H1 (cell line): ENCODE results near the gene SERPINH1. TPM values are rescaled to one million over a fixed set of nuclear protein-coding genes. Genes with fewer than 3 reads are reported as not detected.
"Not testable (repeated sequence)": the region's sequence is repeated elsewhere in the genome, so short reads cannot be mapped to it uniquely, and the experiment has no call there.

Experiments
- CTCF ChIA-PET: fragments of 300-600 bp; sonication (Branson Sonifier 250); formaldehyde crosslinking; loops from one replicate; lab custom pipeline; 2021; ENCODE audit not compliant: partially characterized antibody; lab: Charles Lee
- POLR2A ChIA-PET: fragments of 300-600 bp; sonication (Branson Sonifier 250); formaldehyde crosslinking; loops from one replicate; lab custom pipeline; 2021; ENCODE audit warnings: inconsistent platforms; ENCODE audit not compliant: partially characterized antibody; lab: Charles Lee
- DNase-seq, 2 experiments: peaks; one replicate each; pipeline versions ENCODE4 v3.0.0 to v3.0.0-alpha.2; 2010 to 2022; ENCODE audit warnings: low spot score in 2 of 2, low read depth in 1 of 2, mixed read lengths in 1 of 2
- FAIRE-seq: peaks from 2 replicates; lab custom pipeline; 2011; peaks lifted over from hg19 to GRCh38; lab: Jason Lieb, UNC
- H2AFZ ChIP-seq: 2 replicates; pipeline ENCODE4 v1.8.1; 2012; ENCODE audit warnings: low read length, inconsistent platforms
- H2AK5ac ChIP-seq: 2 replicates; pipeline ENCODE4 v1.6.1; 2013; ENCODE audit warnings: low read depth, low read length
- H2BK120ac ChIP-seq: replicated peaks from 2 replicates; pipeline ENCODE3; 2013; ENCODE audit warnings: low read depth, low read length, inconsistent platforms
- H2BK12ac ChIP-seq: 2 replicates; pipeline ENCODE4 v1.6.1; 2013; ENCODE audit warnings: low read depth, low read length
- H2BK15ac ChIP-seq: 2 replicates; pipeline ENCODE4 v1.6.1; 2013; ENCODE audit warnings: low read length
- H2BK20ac ChIP-seq: 2 replicates; pipeline ENCODE4 v1.6.1; 2013; ENCODE audit warnings: low read length
- H2BK5ac ChIP-seq: 2 replicates; pipeline ENCODE4 v1.6.1; 2013; ENCODE audit warnings: low read depth, low read length
- H3K14ac ChIP-seq: 2 replicates; pipeline ENCODE4 v1.6.1; 2013; ENCODE audit warnings: inconsistent platforms; ENCODE audit not compliant: insufficient read length
- H3K18ac ChIP-seq: 2 replicates; pipeline ENCODE4 v1.6.1; 2013; ENCODE audit warnings: low read length; ENCODE audit errors: extremely low read depth
- H3K23ac ChIP-seq: 2 replicates; pipeline ENCODE4 v1.6.1; 2013; ENCODE audit warnings: inconsistent platforms; ENCODE audit not compliant: insufficient read length
- H3K23me2 ChIP-seq: 2 replicates; pipeline ENCODE4 v1.6.1; 2013; ENCODE audit warnings: low read depth, low read length
- H3K27ac ChIP-seq: 2 replicates; pipeline ENCODE4 v1.6.1; 2011; ENCODE audit warnings: low read depth, low read length, inconsistent platforms
- H3K27me3 ChIP-seq, 4 experiments: replicated peaks in 1 of 4; 1 replicate in 1 of 4; 2 replicates in 3 of 4; pipeline versions ENCODE4 v1.6.1 to v1.8.1; 2011 to 2013; ENCODE audit warnings: low read length in 3 of 4, mild to moderate bottlenecking in 3 of 4, inconsistent platforms in 2 of 4, mixed read lengths in 2 of 4, moderate library complexity in 1 of 4; ENCODE audit not compliant: control insufficient read depth in 3 of 4, insufficient read depth in 3 of 4; ENCODE audit errors: extremely low read depth in 1 of 4
- H3K36me3 ChIP-seq, 4 experiments: 2 replicates each; pipeline versions ENCODE4 v1.6.1 to v1.8.1; 2011 to 2013; ENCODE audit warnings: mild to moderate bottlenecking in 4 of 4, low read length in 3 of 4, moderate library complexity in 2 of 4, control low read depth in 1 of 4, inconsistent platforms in 1 of 4; ENCODE audit not compliant: insufficient read depth in 4 of 4, control insufficient read depth in 2 of 4
- H3K4ac ChIP-seq: replicated peaks from 2 replicates; pipeline ENCODE3; 2013; ENCODE audit warnings: low read length, low read depth, mixed read lengths, inconsistent platforms; ENCODE audit not compliant: insufficient read length
- H3K4me1 ChIP-seq, 4 experiments: replicated peaks in 1 of 4; 1 replicate in 1 of 4; 2 replicates in 3 of 4; pipeline versions ENCODE4 v1.6.1 to v1.8.1; 2011 to 2013; ENCODE audit warnings: low read length in 3 of 4, inconsistent platforms in 2 of 4, mixed read lengths in 1 of 4; ENCODE audit not compliant: insufficient read depth in 4 of 4, control insufficient read depth in 3 of 4
- H3K4me2 ChIP-seq, 2 experiments: 2 replicates each; pipeline versions ENCODE4 v1.6.1 to v1.8.1; 2011 to 2013; ENCODE audit warnings: low read depth in 2 of 2, low read length in 2 of 2, control low read depth in 1 of 2, inconsistent platforms in 1 of 2, mild to moderate bottlenecking in 1 of 2; ENCODE audit not compliant: insufficient read depth in 1 of 2
- H3K4me3 ChIP-seq, 4 experiments: fragments of 200-600, 300-600 bp in 1 of 4; sonication (generic), shearing (Covaris generic), sonication (Bioruptor Twin) in 1 of 4; 2 replicates each; pipeline versions ENCODE4 v1.5.1 to v1.8.1; 2011 to 2016; ENCODE audit warnings: low read length in 4 of 4, low read depth in 3 of 4, control low read depth in 2 of 4, inconsistent platforms in 2 of 4, mild to moderate bottlenecking in 2 of 4, mixed read lengths in 1 of 4, moderate library complexity in 1 of 4; ENCODE audit not compliant: insufficient read depth in 2 of 4; ENCODE audit errors: extremely low read depth in 1 of 4
- H3K56ac ChIP-seq: replicated peaks from 2 replicates; pipeline ENCODE3; 2013; ENCODE audit warnings: low read depth, mild to moderate bottlenecking, mixed read lengths, low read length, inconsistent platforms; ENCODE audit not compliant: insufficient read length
- H3K79me1 ChIP-seq: 2 replicates; pipeline ENCODE4 v1.6.1; 2013; ENCODE audit warnings: low read depth, low read length, control low read depth
- H3K79me2 ChIP-seq, 2 experiments: 2 replicates each; pipeline versions ENCODE4 v1.6.1 to v1.8.1; 2012 to 2013; ENCODE audit warnings: low read length in 2 of 2, mild to moderate bottlenecking in 2 of 2, inconsistent platforms in 1 of 2; ENCODE audit not compliant: insufficient read depth in 2 of 2, control insufficient read depth in 1 of 2
- H3K9ac ChIP-seq, 4 experiments: replicated peaks in 1 of 4; 1 replicate in 1 of 4; 2 replicates in 3 of 4; pipeline versions ENCODE4 v1.6.1 to v1.8.1; 2011 to 2013; ENCODE audit warnings: low read depth in 3 of 4, low read length in 3 of 4, control low read depth in 2 of 4, mild to moderate bottlenecking in 2 of 4, moderate library complexity in 2 of 4, inconsistent platforms in 1 of 4; ENCODE audit errors: extremely low read depth in 1 of 4
- H3K9me3 ChIP-seq, 2 experiments: 2 replicates each; pipeline versions ENCODE4 v1.6.1 to v1.8.1; 2012 to 2013; ENCODE audit warnings: mild to moderate bottlenecking in 2 of 2, moderate library complexity in 2 of 2, control low read depth in 1 of 2, inconsistent platforms in 1 of 2, low read depth in 1 of 2, low read length in 1 of 2, mixed read lengths in 1 of 2; ENCODE audit not compliant: insufficient read depth in 2 of 2
- H4K20me1 ChIP-seq, 2 experiments: replicated peaks in 1 of 2; 2 replicates each; pipeline versions ENCODE3 to v1.8.1; 2011 to 2013; ENCODE audit warnings: inconsistent platforms in 2 of 2, low read length in 2 of 2, mild to moderate bottlenecking in 1 of 2; ENCODE audit not compliant: insufficient read depth in 2 of 2, control insufficient read depth in 1 of 2
- H4K5ac ChIP-seq: 2 replicates; pipeline ENCODE4 v1.6.1; 2013; ENCODE audit warnings: low read length, low read depth, mixed read lengths, inconsistent platforms; ENCODE audit not compliant: insufficient read length
- H4K8ac ChIP-seq: 2 replicates; pipeline ENCODE4 v1.8.0; 2013; ENCODE audit warnings: mild to moderate bottlenecking, moderate library complexity, low read length, inconsistent platforms; ENCODE audit not compliant: insufficient read depth; ENCODE audit errors: extremely low read depth
- H4K91ac ChIP-seq: replicated peaks from 2 replicates; pipeline ENCODE3; 2013; ENCODE audit warnings: low read length, mixed read lengths, inconsistent platforms; ENCODE audit not compliant: insufficient read length
- WGBS, 2 experiments: shearing (Covaris generic) in 1 of 2; methylation state at CpG; one replicate each; pipeline versions ENCODE4 v1.1.6 to v1.1.7; 2013 to 2015; ENCODE audit warnings: low lambda C conversion rate in 2 of 2, mixed read lengths in 2 of 2, inconsistent platforms in 1 of 2, low coverage in 1 of 2, missing lambda C conversion rate in 1 of 2; ENCODE audit not compliant: insufficient replicate concordance in 2 of 2, insufficient coverage in 1 of 2, insufficient read length in 1 of 2; ENCODE audit errors: extremely low coverage in 1 of 2, missing lambda C conversion rate in 1 of 2; 5-methylcytosine and 5-hydroxymethylcytosine counted together
- polyA plus RNA-seq, 7 experiments: library from polyadenylated mRNA; depleted of rRNA in 3 of 7; stranded (reverse) in 5 of 7; unstranded in 2 of 7; fragments of >200 nt in 5 of 7; fragments of 200-250 nt in 2 of 7; gene quantifications; 1 replicate in 5 of 7; 2 replicates in 1 of 7; 4 replicates in 1 of 7; pipeline versions ENCODE4 v1.2.1 to v1.2.3, GENCODE V29; 2011 to 2013; ENCODE audit warnings: missing spikeins in 2 of 7, mixed read lengths in 2 of 7
- total RNA-seq: library from RNA; stranded (reverse); fragmentation: NEBNext Ultra II Directional; extraction: Animal tissue kit (Norgen Biotek cat#: 25700); gene quantifications from 2 replicates; pipeline ENCODE4 v1.2.1, GENCODE V29; 2021

The SERPINH1 gene
- total and polyA plus RNA-seq, 2 of the 8 experiments (the other 6 are each of a cell fraction or from before 2014, with no cell fraction given): 420 to 621 TPM

GRCh38 chr11:75584659-75585292, 22.7 kb downstream of the SERPINH1 start:
- FAIRE-seq, H2AFZ ChIP-seq, H3K14ac ChIP-seq, DNase-seq, H2BK20ac ChIP-seq, H4K8ac ChIP-seq, H2BK120ac ChIP-seq, H3K79me2 ChIP-seq, H4K20me1 ChIP-seq, H2AK5ac ChIP-seq, H3K4ac ChIP-seq, H4K5ac ChIP-seq, H3K9me3 ChIP-seq, H3K27me3 ChIP-seq, H3K23me2 ChIP-seq, H3K4me3 ChIP-seq, H4K91ac ChIP-seq, H3K56ac ChIP-seq, H2BK5ac ChIP-seq, H3K36me3 ChIP-seq, H3K27ac ChIP-seq, H3K79me1 ChIP-seq, H3K9ac ChIP-seq, H2BK15ac ChIP-seq, H2BK12ac ChIP-seq, H3K23ac ChIP-seq: not testable (repeated sequence)
- CTCF ChIA-PET: interaction anchor here (1.3 to 9.3 kb wide), 9 partner anchors 8 to 123 kb away, joined by 4 to 74 read pairs (median 7); no protein-coding TSS in a partner anchor
- Histone ChIP-seq H3K18ac (0 out of 2 replicates have a peak overlapping the region, but pooled peaks have one; percentile 13), H3K4me1 (peaks cover 2 to 17% (median 14%) of the 10 kb centered on the region in 4 experiments), H3K4me2 (peak overlapping the region in 1 of 2 experiments; percentile 73; a peak in 3 of 4 replicates)
- WGBS, 2 experiments: 89% methylated on average over 12 of the region's 12 CpGs; no CpG with 5 or more reads in 1 of the 2 experiments
- POLR2A ChIA-PET: interaction anchor here (0.7 to 35.1 kb wide), 7 partner anchors 10 to 83 kb away, joined by 3 to 1120 read pairs (median 4); partner anchors contain the start of genes GDPD5, MAP6 and SERPINH1
